Endothelial cell of umbilical vein (primary cell): ENCODE measurements around the gene C13orf46. TPM values are rescaled to one million over a fixed set of nuclear protein-coding genes. Genes with fewer than 3 reads are reported as not detected.

ENCODE experiments used
- BruUV-seq: library from RNA; stranded (reverse); fragments of 400-500 nt; replicated peaks from 2 replicates; lab custom pipeline; 2021; lab: Mats Ljungman, UMichigan
- CTCF ChIA-PET: fragments of 300-600, 350-600 bp; sonication (Branson Sonifier 250); formaldehyde crosslinking; loops from one replicate; lab custom pipeline; 2021; ENCODE audit warnings: antibody characterized with exemption, inconsistent platforms; lab: Charles Lee
- POLR2A ChIA-PET: fragments of 300-600, 350-600 bp; sonication (Branson Sonifier 250); formaldehyde crosslinking; loops from one replicate; lab custom pipeline; 2021; ENCODE audit warnings: antibody characterized with exemption, inconsistent platforms; lab: Charles Lee
- DNase-seq: peaks from one replicate; pipeline ENCODE4 v3.0.0-alpha.2; 2011; ENCODE audit warnings: low read depth, low spot score
- FAIRE-seq: peaks from 2 replicates; lab custom pipeline; 2011; peaks lifted over from hg19 to GRCh38; lab: Jason Lieb, UNC
- H2AFZ ChIP-seq: 2 replicates; pipeline ENCODE4 v1.6.0; 2012; ENCODE audit warnings: low read depth, low read length, control low read depth, inconsistent platforms
- H3K27ac ChIP-seq: 2 replicates; pipeline ENCODE4 v1.5.1; 2011; ENCODE audit warnings: low read depth, mild to moderate bottlenecking, control low read depth, low read length, moderate library complexity; ENCODE audit not compliant: insufficient read depth
- H3K27me3 ChIP-seq, 2 experiments: 2 replicates each; pipeline versions ENCODE4 v1.6.0 to v1.6.1; 2011; ENCODE audit warnings: low read length in 2 of 2, mixed read lengths in 1 of 2; ENCODE audit not compliant: control insufficient read depth in 2 of 2, insufficient read depth in 2 of 2
- H3K36me3 ChIP-seq, 2 experiments: 2 replicates in 1 of 2; 3 replicates in 1 of 2; pipeline ENCODE4 v1.5.1; 2011; ENCODE audit warnings: low read length in 2 of 2, mild to moderate bottlenecking in 1 of 2, moderate library complexity in 1 of 2; ENCODE audit not compliant: control insufficient read depth in 2 of 2, insufficient read depth in 2 of 2; ENCODE audit errors: extremely low read depth in 1 of 2
- H3K4me1 ChIP-seq: 3 replicates; pipeline ENCODE4 v1.5.1; 2011; ENCODE audit warnings: mild to moderate bottlenecking, low read length; ENCODE audit not compliant: control insufficient read depth, insufficient read depth; ENCODE audit errors: extremely low read depth
- H3K4me2 ChIP-seq: 2 replicates; pipeline ENCODE4 v1.6.1; 2011; ENCODE audit warnings: low read length, control low read depth, mixed read lengths; ENCODE audit not compliant: insufficient read depth
- H3K4me3 ChIP-seq, 3 experiments: fragments of 200-600 bp in 1 of 3; sonication (generic), shearing (Covaris generic) in 1 of 3; replicated peaks in 1 of 3; 2 replicates each; pipeline ENCODE4 v1.5.1; 2011 to 2016; ENCODE audit warnings: control low read depth in 3 of 3, low read length in 3 of 3, mild to moderate bottlenecking in 2 of 3, inconsistent platforms in 1 of 3, low read depth in 1 of 3, moderate library complexity in 1 of 3; ENCODE audit not compliant: insufficient read depth in 1 of 3
- H3K79me2 ChIP-seq: 2 replicates; pipeline ENCODE4 v1.6.0; 2012; ENCODE audit warnings: low read length, inconsistent platforms; ENCODE audit not compliant: control insufficient read depth, insufficient read depth
- H3K9ac ChIP-seq: replicated peaks from 2 replicates; pipeline ENCODE3; 2011; ENCODE audit warnings: low read length, control low read depth; ENCODE audit not compliant: insufficient read depth; ENCODE audit errors: extremely low read depth
- H3K9me1 ChIP-seq: replicated peaks from 3 replicates; pipeline ENCODE4 v1.6.0; 2011; ENCODE audit warnings: mild to moderate bottlenecking, low read length; ENCODE audit not compliant: control insufficient read depth, insufficient read depth; ENCODE audit errors: extremely low read depth
- H3K9me3 ChIP-seq: replicated peaks from 2 replicates; pipeline ENCODE4 v1.5.1; 2012; ENCODE audit warnings: low read length, inconsistent platforms; ENCODE audit not compliant: control insufficient read depth, insufficient read depth
- H4K20me1 ChIP-seq: replicated peaks from 2 replicates; pipeline ENCODE3; 2011; ENCODE audit warnings: mild to moderate bottlenecking, low read length; ENCODE audit not compliant: control insufficient read depth, insufficient read depth; ENCODE audit errors: extremely low read depth
- GATA2 ChIP-seq: IDR thresholded peaks from 2 replicates; pipeline ENCODE4 v1.7.0; 2011; ENCODE audit warnings: low read depth, mild to moderate bottlenecking, moderate library complexity, mixed read lengths, low read length; ENCODE audit not compliant: insufficient read length, insufficient read depth
- POLR2AphosphoS5 ChIP-seq: IDR thresholded peaks from 2 replicates; pipeline ENCODE4 v1.6.1; 2012; ENCODE audit warnings: low read depth, mild to moderate bottlenecking, control low read depth, low read length, moderate library complexity; ENCODE audit not compliant: insufficient read depth
- dilution Hi-C: fragments of 300-500 bp; cut with MboI; formaldehyde crosslinking; loops from one replicate; pipeline ENCODE4 v1.15.0; 2019; ENCODE audit warnings: low sequenced_read_pairs; ENCODE audit not compliant: extremely low pct_ligation_motif_present
- intact Hi-C: fragments of 100-400 bp; cut with micrococcal nuclease; formaldehyde crosslinking; loops from one replicate; pipeline ENCODE4 v1.10.0; 2022
- polyA plus RNA-seq, 4 experiments: library from polyadenylated mRNA; depleted of rRNA in 3 of 4; stranded (reverse) in 3 of 4; unstranded in 1 of 4; fragments of >200 nt; gene quantifications; 2 replicates each; pipeline versions ENCODE4 v1.2.1 to v1.2.3, GENCODE V29; 2011 to 2012; ENCODE audit warnings: missing spikeins in 1 of 4
- total RNA-seq: library from RNA; stranded (reverse); gene quantifications from 2 replicates; pipeline ENCODE4 v1.2.3, GENCODE V29; 2021
- TF ChIP-seq, protein P1 (sequence below), 2 donors: IDR thresholded peaks; 1 replicate in 1 of 2; 2 replicates in 1 of 2; pipeline ENCODE4 v1.5.1; 2011; ENCODE audit warnings: low read length in 2 of 2, mild to moderate bottlenecking in 2 of 2, moderate library complexity in 2 of 2, control low read depth in 1 of 2, inconsistent platforms in 1 of 2, low read depth in 1 of 2; ENCODE audit not compliant: insufficient read depth in 1 of 2; ENCODE audit errors: extremely low read depth in 1 of 2
- TF ChIP-seq, protein P2 (sequence below): IDR thresholded peaks from 2 replicates; pipeline ENCODE4 v1.6.1; 2011; ENCODE audit not compliant: insufficient read depth, insufficient read length

Gene C13orf46
- total and polyA plus RNA-seq, 2 donors (not counting 3 experiments of a cell fraction or from before 2014, with no cell fraction given): 1.3 to 1.7 TPM

DNA sequence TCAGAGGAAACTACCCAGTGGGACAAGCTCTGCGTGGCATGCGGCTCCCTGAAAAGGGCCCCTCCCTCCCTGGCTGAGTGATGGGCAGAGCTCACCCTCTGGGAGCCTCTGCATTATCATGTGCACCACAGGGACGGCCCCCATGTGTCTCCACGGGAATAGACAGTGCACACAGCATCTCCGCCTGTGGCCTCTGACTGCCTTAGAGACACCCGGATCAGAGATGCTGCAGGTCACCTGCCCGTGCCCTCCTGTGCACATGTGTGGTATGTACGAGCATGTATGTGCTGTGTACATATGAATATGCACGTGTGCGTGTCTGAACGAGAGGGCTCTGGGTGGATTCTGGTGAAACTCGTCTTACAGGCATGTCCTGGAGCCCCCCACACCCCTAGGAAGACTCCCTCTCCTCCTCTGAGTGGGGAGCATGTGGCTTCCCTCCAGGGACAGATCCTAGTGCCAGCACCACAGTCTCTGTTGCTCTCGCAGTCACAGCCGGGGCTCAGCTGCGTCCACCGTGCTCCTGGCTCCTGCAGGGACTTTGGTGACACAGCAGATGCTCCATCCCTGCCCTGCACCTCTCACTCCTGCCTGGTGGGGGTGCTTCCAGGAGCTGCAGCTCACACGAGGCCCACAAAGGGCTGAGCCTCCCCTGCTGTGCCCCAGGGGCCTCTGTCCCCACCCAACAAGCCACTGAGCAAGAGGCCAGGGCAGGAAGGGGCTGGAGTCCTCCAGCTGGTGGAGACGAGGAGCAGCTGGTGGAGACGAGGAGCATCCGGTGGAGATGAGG lies 19.6 kb downstream of the C13orf46 start:
- H4K20me1 ChIP-seq: no peaks in the 10 kb centered on the region
- H3K27ac ChIP-seq: no peak overlapping the region
- ChIA-PET POLR2A (no interaction called here), CTCF (interaction anchor here (1.3 to 1.8 kb wide), 2 partner anchors 268 to 272 kb away, joined by 3 to 6 read pairs; no protein-coding TSS in a partner anchor)
- H3K4me3 ChIP-seq: no peak overlapping the region
- DNase-seq: no peak
- TF ChIP-seq, protein P1, sequence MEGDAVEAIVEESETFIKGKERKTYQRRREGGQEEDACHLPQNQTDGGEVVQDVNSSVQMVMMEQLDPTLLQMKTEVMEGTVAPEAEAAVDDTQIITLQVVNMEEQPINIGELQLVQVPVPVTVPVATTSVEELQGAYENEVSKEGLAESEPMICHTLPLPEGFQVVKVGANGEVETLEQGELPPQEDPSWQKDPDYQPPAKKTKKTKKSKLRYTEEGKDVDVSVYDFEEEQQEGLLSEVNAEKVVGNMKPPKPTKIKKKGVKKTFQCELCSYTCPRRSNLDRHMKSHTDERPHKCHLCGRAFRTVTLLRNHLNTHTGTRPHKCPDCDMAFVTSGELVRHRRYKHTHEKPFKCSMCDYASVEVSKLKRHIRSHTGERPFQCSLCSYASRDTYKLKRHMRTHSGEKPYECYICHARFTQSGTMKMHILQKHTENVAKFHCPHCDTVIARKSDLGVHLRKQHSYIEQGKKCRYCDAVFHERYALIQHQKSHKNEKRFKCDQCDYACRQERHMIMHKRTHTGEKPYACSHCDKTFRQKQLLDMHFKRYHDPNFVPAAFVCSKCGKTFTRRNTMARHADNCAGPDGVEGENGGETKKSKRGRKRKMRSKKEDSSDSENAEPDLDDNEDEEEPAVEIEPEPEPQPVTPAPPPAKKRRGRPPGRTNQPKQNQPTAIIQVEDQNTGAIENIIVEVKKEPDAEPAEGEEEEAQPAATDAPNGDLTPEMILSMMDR (IDR thresholded peaks at IDR 0.05; ENCODE audit: extremely low read depth in 1 of 2, insufficient read depth in 1 of 2, low read depth in 1 of 2, low read length in 2 of 2): no peak
- TF ChIP-seq GATA2 (no peak), POLR2AphosphoS5 (no peak)
- TF ChIP-seq, protein P2, sequence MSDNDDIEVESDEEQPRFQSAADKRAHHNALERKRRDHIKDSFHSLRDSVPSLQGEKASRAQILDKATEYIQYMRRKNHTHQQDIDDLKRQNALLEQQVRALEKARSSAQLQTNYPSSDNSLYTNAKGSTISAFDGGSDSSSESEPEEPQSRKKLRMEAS: no peak
- H3K9me3 ChIP-seq: no peaks in the 10 kb centered on the region
- H3K9me1 ChIP-seq: no peaks in the 10 kb centered on the region
- H3K79me2 ChIP-seq: no peaks in the 10 kb centered on the region
- no peak overlapping the region for H3K4me2 ChIP-seq
- no peak overlapping the region for H3K9ac ChIP-seq
- dilution Hi-C loops: no loop called here
- H2AFZ ChIP-seq: no peak overlapping the region
- no peaks in the 10 kb centered on the region for H3K4me1 ChIP-seq
- H3K27me3 ChIP-seq: no peaks in the 10 kb centered on the region
- no peak for FAIRE-seq
- no TSS peak for BruUV-seq
- intact Hi-C loops: no loop called here
- no peaks in the 10 kb centered on the region for H3K36me3 ChIP-seq
